ENCODE data around the gene TOM1L1.

TOM1L1 gene

DNA sequence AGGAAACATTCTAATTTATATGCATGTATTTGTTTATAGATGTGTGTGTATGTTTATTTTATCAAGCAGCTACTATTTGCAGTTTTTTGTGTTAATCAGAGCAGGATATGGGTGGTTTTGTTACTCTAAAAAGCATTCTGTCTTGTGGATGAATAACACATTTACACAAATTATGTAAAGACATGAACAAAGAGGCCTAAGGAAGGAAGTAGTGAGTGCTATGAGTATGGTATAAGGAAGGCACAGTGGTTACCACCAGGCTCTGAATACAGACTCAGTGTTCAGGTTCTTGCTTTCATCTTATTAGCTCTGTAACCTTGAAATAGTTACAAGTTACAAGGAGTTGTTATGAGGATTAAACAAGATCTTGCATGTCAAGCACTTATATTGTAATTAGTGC lies 101.8 kb downstream of the TOM1L1 start:
- DNase-seq: no peak

DNA sequence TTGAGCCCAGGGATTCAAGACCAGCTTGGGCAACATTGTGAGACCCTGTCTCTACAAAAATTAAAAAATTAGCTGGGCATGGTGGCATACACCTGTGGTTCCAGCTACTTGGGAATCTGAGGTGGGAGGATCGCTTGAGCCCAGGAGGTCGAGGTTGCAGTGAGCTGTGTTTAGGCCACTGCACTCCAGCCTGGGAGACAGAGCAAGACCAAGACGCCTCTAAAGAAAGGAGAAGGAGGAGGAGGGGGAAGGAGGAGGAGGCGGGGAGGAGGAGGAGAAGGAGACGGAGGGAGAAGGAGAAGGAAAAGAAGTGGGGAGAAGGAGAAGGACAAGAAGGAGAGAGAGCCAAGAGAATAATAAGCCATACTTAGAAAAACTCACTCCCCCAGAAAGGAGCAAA lies 103.8 kb downstream of the TOM1L1 start:
- DNase-seq: no peak

- peak; percentile 16 for DNase-seq
Observed at GRCh38 chr17:55005520-55005919, 104.9 kb downstream of the TOM1L1 start.
